Activated naive CD4-positive, alpha-beta T cell treated with anti-CD3 and anti-CD28 coated beads, Interleukin-2, amount 10 ng/mL, durations not matched to agents 7 days and 5 days (primary cell): ENCODE results near the gene EDEM1.
"Not testable (repeated sequence)": the region's sequence is repeated elsewhere in the genome, so short reads cannot be mapped to it uniquely, and the experiment has no call there.

ENCODE experiments used
- CTCF ChIA-PET: fragments of 350-600 bp; sonication (Branson Sonifier 250); formaldehyde crosslinking; loops from one replicate; lab custom pipeline; 2021; ENCODE audit warnings: antibody characterized with exemption; lab: Charles Lee
- DNase-seq: peaks from one replicate; pipeline ENCODE4 v3.0.0-alpha.2; 2020
- H3K27ac Mint-ChIP-seq: one replicate; pipeline ENCODE4 v1.8.0; 2021; ENCODE audit warnings: mild to moderate bottlenecking, moderate library complexity, mixed read lengths
- H3K27me3 Mint-ChIP-seq: one replicate; pipeline ENCODE4 v1.8.0; 2021; ENCODE audit warnings: mild to moderate bottlenecking, mixed read lengths
- H3K36me3 Mint-ChIP-seq: one replicate; pipeline ENCODE4 v1.8.0; 2021; ENCODE audit warnings: mixed read lengths
- H3K4me1 Mint-ChIP-seq: one replicate; pipeline ENCODE4 v1.8.0; 2021; ENCODE audit warnings: mixed read lengths
- H3K4me3 Mint-ChIP-seq: one replicate; pipeline ENCODE4 v1.8.0; 2021; ENCODE audit warnings: mild to moderate bottlenecking, moderate library complexity, mixed read lengths
- H3K9me3 Mint-ChIP-seq: one replicate; pipeline ENCODE4 v1.8.0; 2021; ENCODE audit warnings: mixed read lengths

The EDEM1 gene

GRCh38 chr3:5160321-5160720 lies 27.2 kb upstream of the EDEM1 start:
- Mint-ChIP-seq H3K4me1 (peaks cover 24% of the 10 kb centered on the region), H3K9me3 (no peaks in the 10 kb centered on the region)

GRCh38 chr3:5160940-5161858 lies 26.3 kb upstream of the EDEM1 start:
- CTCF ChIA-PET: interaction anchor here (0.9 kb wide), 1 partner anchor 38 kb away, joined by 4 read pairs; no protein-coding TSS in a partner anchor
- no peak for DNase-seq
- peaks cover 6% of the 10 kb centered on the region for H3K36me3 Mint-ChIP-seq
- H3K27ac Mint-ChIP-seq: no peak overlapping the region
- no peak overlapping the region for H3K4me3 Mint-ChIP-seq
- H3K4me1 Mint-ChIP-seq: peaks cover 29% of the 10 kb centered on the region
- H3K27me3 Mint-ChIP-seq: no peaks in the 10 kb centered on the region
- no peaks in the 10 kb centered on the region for H3K9me3 Mint-ChIP-seq

More at GRCh38 chr3:5160321-5160720, 27.2 kb upstream of the EDEM1 start:
- Mint-ChIP-seq H3K36me3 (peaks cover 7% of the 10 kb centered on the region), H3K27ac (no peak overlapping the region), H3K4me3 (no peak overlapping the region), H3K27me3 (no peaks in the 10 kb centered on the region)
- DNase-seq: no peak
- CTCF ChIA-PET: no interaction called here

- H3K9me3 Mint-ChIP-seq: no peaks in the 10 kb centered on the region
- CTCF ChIA-PET: no interaction called here
- DNase-seq: no peak
- H3K36me3 Mint-ChIP-seq: peaks cover 3% of the 10 kb centered on the region
- H3K4me1 Mint-ChIP-seq: peaks cover 29% of the 10 kb centered on the region
- no peaks in the 10 kb centered on the region for H3K27me3 Mint-ChIP-seq
- no peak overlapping the region for H3K27ac Mint-ChIP-seq
- no peak overlapping the region for H3K4me3 Mint-ChIP-seq
Measured at GRCh38 chr3:5162102-5162501, 25.4 kb upstream of the EDEM1 start.

GRCh38 chr3:5165698-5166097 lies 21.8 kb upstream of the EDEM1 start:
- CTCF ChIA-PET: interaction anchor here (0.7 kb wide), 1 partner anchor 18 kb away, joined by 3 read pairs; no protein-coding TSS in a partner anchor

GRCh38 chr3:5166846-5167245 lies 20.7 kb upstream of the EDEM1 start:
- no peaks in the 10 kb centered on the region for H3K27me3 Mint-ChIP-seq
- peaks cover 14% of the 10 kb centered on the region for H3K4me1 Mint-ChIP-seq
- no peak overlapping the region for H3K4me3 Mint-ChIP-seq
- no peaks in the 10 kb centered on the region for H3K9me3 Mint-ChIP-seq
- no peak overlapping the region for H3K27ac Mint-ChIP-seq
- CTCF ChIA-PET: no interaction called here
- H3K36me3 Mint-ChIP-seq: peaks cover 5% of the 10 kb centered on the region
- no peak for DNase-seq

More at GRCh38 chr3:5165698-5166097, 21.8 kb upstream of the EDEM1 start:
- Mint-ChIP-seq H3K4me3 (no peak overlapping the region), H3K9me3 (no peaks in the 10 kb centered on the region), H3K27me3 (no peaks in the 10 kb centered on the region), H3K4me1 (peaks cover 26% of the 10 kb centered on the region), H3K36me3 (peaks cover 2% of the 10 kb centered on the region), H3K27ac (no peak overlapping the region)
- no peak for DNase-seq

GRCh38 chr3:5168110-5168509 lies 19.4 kb upstream of the EDEM1 start:
- H3K4me1 Mint-ChIP-seq: peaks cover 10% of the 10 kb centered on the region
- DNase-seq: no peak
- H3K27ac Mint-ChIP-seq: no peak overlapping the region
- peaks cover 11% of the 10 kb centered on the region for H3K36me3 Mint-ChIP-seq
- no peaks in the 10 kb centered on the region for H3K27me3 Mint-ChIP-seq
- no peaks in the 10 kb centered on the region for H3K9me3 Mint-ChIP-seq
- H3K4me3 Mint-ChIP-seq: no peak overlapping the region
- CTCF ChIA-PET: interaction anchor here (1.0 to 1.6 kb wide), 2 partner anchors 32 to 45 kb away, joined by 3 to 5 read pairs; no protein-coding TSS in a partner anchor

GRCh38 chr3:5169807-5170206 lies 17.7 kb upstream of the EDEM1 start:
- H3K9me3 Mint-ChIP-seq: no peaks in the 10 kb centered on the region
- no peak overlapping the region for H3K4me3 Mint-ChIP-seq
- peaks cover 10% of the 10 kb centered on the region for H3K4me1 Mint-ChIP-seq
- CTCF ChIA-PET: interaction anchor here (1.6 kb wide), 1 partner anchor 47 kb away, joined by 5 read pairs; no protein-coding TSS in a partner anchor
- H3K36me3 Mint-ChIP-seq: peaks cover 20% of the 10 kb centered on the region
- no peak overlapping the region for H3K27ac Mint-ChIP-seq
- H3K27me3 Mint-ChIP-seq: no peaks in the 10 kb centered on the region
- DNase-seq: no peak

GRCh38 chr3:5170975-5171374 lies 16.5 kb upstream of the EDEM1 start:
- CTCF ChIA-PET: no interaction called here
- H3K4me3 Mint-ChIP-seq: no peak overlapping the region
- no peaks in the 10 kb centered on the region for H3K27me3 Mint-ChIP-seq
- DNase-seq: no peak
- H3K9me3 Mint-ChIP-seq: no peaks in the 10 kb centered on the region
- H3K27ac Mint-ChIP-seq: no peak overlapping the region
- peaks cover 5% of the 10 kb centered on the region for H3K4me1 Mint-ChIP-seq
- peaks cover 23% of the 10 kb centered on the region for H3K36me3 Mint-ChIP-seq

GRCh38 chr3:5172018-5172417 lies 15.5 kb upstream of the EDEM1 start:
- H3K36me3 Mint-ChIP-seq: peaks cover 23% of the 10 kb centered on the region
- DNase-seq: no peak
- peaks cover 5% of the 10 kb centered on the region for H3K4me1 Mint-ChIP-seq
- no peaks in the 10 kb centered on the region for H3K9me3 Mint-ChIP-seq
- H3K4me3 Mint-ChIP-seq: no peak overlapping the region
- no peak overlapping the region for H3K27ac Mint-ChIP-seq
- H3K27me3 Mint-ChIP-seq: no peaks in the 10 kb centered on the region
- CTCF ChIA-PET: interaction anchor here (0.9 kb wide), 1 partner anchor 36 kb away, joined by 3 read pairs; no protein-coding TSS in a partner anchor

- H3K27me3 Mint-ChIP-seq, H3K9me3 Mint-ChIP-seq, DNase-seq, CTCF ChIA-PET, H3K27ac Mint-ChIP-seq, H3K4me3 Mint-ChIP-seq: not testable (repeated sequence)
- H3K4me1 Mint-ChIP-seq: peaks cover 22% of the 10 kb centered on the region
- H3K36me3 Mint-ChIP-seq: peaks cover 41% of the 10 kb centered on the region
Measured at GRCh38 chr3:5179036-5179435, 8.5 kb upstream of the EDEM1 start.

GRCh38 chr3:5181469-5182141 lies 5.9 kb upstream of the EDEM1 start:
- peaks cover 37% of the 10 kb centered on the region for H3K36me3 Mint-ChIP-seq
- H3K27me3 Mint-ChIP-seq: no peaks in the 10 kb centered on the region
- H3K4me3 Mint-ChIP-seq: no peak overlapping the region
- DNase-seq: no peak
- H3K27ac Mint-ChIP-seq: peak overlapping the region; percentile 65
- H3K9me3 Mint-ChIP-seq: no peaks in the 10 kb centered on the region
- CTCF ChIA-PET: no interaction called here
- peaks cover 35% of the 10 kb centered on the region for H3K4me1 Mint-ChIP-seq

GRCh38 chr3:5183714-5184113 lies 3.8 kb upstream of the EDEM1 start:
- Mint-ChIP-seq H3K4me1 (peaks cover 38% of the 10 kb centered on the region), H3K36me3 (peaks cover 34% of the 10 kb centered on the region)
- not testable (repeated sequence) for H3K27ac Mint-ChIP-seq, H3K9me3 Mint-ChIP-seq, H3K4me3 Mint-ChIP-seq, DNase-seq, H3K27me3 Mint-ChIP-seq
- CTCF ChIA-PET: interaction anchor here (1.2 kb wide), 1 partner anchor 53 kb away, joined by 4 read pairs; no protein-coding TSS in a partner anchor

GRCh38 chr3:5184499-5184898 lies 3.0 kb upstream of the EDEM1 start:
- H3K4me1 Mint-ChIP-seq: peaks cover 33% of the 10 kb centered on the region
- no peak for DNase-seq

GRCh38 chr3:5185093-5185673 lies 2.3 kb upstream of the EDEM1 start:
- no peaks in the 10 kb centered on the region for H3K9me3 Mint-ChIP-seq
- no peak for DNase-seq
- H3K4me3 Mint-ChIP-seq: no peak overlapping the region
- no peaks in the 10 kb centered on the region for H3K27me3 Mint-ChIP-seq
- CTCF ChIA-PET: interaction anchor here (1.0 to 1.5 kb wide), 3 partner anchors 10 to 49 kb away, joined by 3 to 5 read pairs (median 5); no protein-coding TSS in a partner anchor
- no peak overlapping the region for H3K27ac Mint-ChIP-seq
- H3K36me3 Mint-ChIP-seq: peaks cover 37% of the 10 kb centered on the region
- peaks cover 35% of the 10 kb centered on the region for H3K4me1 Mint-ChIP-seq

More at GRCh38 chr3:5184499-5184898, 3.0 kb upstream of the EDEM1 start:
- Mint-ChIP-seq H3K9me3 (no peaks in the 10 kb centered on the region), H3K27me3 (no peaks in the 10 kb centered on the region), H3K4me3 (no peak overlapping the region), H3K27ac (no peak overlapping the region), H3K36me3 (peaks cover 34% of the 10 kb centered on the region)
- CTCF ChIA-PET: interaction anchor here (1.1 kb wide), 1 partner anchor 11 kb away, joined by 3 read pairs; no protein-coding TSS in a partner anchor
